GM19468 (cell line): ENCODE measurements around the gene ACD.

Experiments
- ATAC-seq: cut with Tn5 transposase; IDR thresholded peaks from one replicate; pipeline ENCODE4 v1.9.1; 2021; ENCODE audit warnings: mild to moderate bottlenecking, moderate library complexity, moderate number of reproducible peaks; ENCODE audit not compliant: unreplicated experiment; ENCODE audit errors: extremely low read depth

Gene ACD

DNA sequence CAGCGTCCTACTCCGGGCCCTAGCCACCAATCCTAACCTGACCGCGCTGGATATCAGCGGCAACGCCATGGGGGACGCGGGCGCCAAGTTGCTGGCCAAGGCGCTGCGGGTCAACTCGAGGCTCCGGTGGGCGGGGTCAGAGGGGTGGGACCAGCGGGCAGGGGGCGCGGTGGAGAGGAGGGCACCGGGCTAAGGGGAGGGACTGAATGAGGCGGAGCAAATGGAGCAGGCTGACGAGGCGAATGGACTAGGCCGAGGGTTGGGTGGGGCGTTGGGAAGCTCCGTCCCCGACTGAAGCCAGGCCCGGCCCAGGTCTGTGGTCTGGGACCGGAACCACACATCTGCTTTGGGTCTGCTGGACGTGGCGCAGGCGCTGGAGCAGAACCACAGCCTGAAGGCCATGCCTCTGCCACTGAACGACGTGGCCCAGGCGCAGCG, 10.5 kb downstream of the ACD start:
- no peak for ATAC-seq

DNA sequence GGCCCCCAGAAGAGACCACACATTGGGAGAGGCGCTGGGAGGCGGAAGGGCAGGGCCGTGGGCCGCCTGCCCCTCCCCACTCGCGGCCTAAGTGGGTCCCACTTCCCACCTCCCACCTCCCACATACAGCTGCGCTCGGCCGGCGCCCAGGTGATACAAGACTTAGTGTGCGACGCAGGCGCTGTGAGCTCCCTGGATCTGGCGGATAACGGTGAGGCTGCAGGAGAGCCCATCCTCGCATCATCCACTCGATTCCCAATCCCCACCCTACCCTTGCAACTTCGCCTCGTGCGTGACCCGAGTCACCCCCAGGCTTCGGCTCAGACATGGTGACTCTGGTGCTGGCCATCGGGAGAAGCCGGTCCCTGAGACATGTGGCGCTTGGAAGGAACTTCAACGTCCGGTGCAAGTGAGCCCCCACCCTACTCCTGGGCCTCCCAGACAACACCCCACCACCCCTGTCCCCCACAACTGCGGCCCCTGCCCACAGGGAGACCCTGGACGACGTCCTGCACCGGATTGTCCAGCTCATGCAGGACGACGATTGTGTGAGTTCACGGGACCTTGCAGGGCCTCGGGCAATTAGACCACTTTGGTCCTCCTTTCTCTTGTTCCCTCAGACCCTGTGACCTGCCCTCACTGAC, 11.2 kb downstream of the ACD start:
- ATAC-seq: no peak

DNA sequence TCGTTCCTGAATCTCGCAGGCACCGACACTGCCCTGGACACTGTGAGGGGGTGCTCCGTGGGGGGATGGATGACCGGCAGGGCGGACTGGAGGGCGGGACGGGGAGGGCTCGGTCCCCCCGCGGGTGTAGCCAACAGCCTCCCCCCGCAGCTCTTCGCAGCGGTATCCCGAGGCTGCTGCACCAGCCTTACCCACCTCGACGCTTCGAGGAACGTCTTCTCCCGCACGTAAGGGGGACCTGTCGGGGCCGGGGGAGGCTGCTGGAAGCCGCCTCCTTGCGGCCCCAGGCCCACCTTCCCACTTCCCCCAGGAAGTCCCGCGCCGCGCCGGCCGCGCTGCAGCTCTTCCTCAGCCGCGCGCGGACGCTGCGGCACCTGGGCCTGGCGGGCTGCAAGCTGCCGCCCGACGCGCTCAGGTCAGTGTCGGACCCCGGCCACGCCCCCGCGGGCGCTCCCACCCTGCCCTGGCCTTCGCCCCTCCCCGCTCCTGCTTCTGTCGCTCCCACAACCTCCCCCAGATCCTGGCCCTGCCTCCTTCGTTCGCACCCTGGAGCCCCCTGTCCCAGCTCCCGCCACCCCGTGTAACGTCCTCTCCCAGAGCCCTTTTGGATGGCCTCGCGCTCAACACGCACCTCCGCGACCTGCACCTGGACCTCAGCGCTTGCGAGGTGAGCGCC, 11.8 kb downstream of the ACD start:
- ATAC-seq: no peak

DNA sequence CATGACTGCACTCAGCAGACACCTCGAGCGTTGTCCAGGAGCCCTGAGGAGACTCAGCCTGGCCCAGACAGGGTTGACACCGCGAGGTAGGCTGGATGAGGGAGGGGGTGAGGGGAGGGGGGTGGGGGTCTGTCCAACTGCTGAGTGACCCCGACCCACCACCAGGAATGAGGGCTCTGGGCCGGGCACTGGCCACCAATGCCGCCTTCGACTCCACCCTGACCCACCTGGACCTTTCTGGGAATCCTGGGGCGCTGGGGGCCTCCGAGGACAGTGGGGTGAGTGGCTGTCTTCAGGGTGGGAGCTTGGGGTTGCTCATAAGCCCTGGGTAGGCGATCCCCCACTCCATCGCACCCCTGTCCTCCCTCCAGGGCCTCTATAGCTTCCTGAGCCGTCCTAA, 12.4 kb downstream of the ACD start:
- no peak for ATAC-seq

- ATAC-seq: no peak
Observed at GRCh38 chr16:67647111-67647651, 12.9 kb downstream of the ACD start.

DNA sequence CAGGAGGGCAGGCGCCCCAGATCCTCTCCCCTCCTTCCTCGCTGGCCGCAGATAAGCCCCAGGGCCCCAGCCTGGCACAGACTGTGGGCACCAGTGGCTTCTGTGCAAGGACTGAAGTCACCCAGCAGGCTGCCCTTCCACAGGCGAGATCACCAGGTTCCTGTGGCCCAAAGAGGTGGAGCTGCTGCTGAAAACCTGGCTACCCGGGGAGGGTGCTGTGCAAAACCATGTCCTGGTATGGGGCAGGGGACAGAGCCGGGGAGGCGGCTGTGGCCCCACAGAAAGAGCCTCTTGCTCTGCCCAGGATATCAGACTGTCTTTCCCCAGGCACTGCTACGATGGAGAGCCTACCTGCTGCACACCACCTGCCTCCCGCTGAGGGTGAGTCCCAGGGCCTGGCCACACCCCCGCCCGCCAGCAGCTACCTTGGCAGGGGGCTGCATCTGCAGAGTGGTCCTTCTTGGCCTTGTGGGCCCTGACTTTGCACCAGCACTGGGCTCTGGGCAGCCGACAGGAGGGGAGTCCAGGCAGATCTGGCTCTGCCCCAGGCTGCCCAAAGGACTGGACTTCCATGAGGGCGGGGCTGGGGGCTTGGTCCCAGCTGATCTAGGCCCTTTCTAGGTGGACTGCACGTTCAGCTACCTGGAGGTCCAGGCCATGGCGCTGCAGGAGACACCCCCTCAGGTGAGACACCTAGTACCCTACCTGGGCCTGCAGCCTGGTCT, 14.5 kb downstream of the ACD start:
- no peak for ATAC-seq

GRCh38 chr16:67644038-67644437, 16.0 kb downstream of the ACD start:
- ATAC-seq: no peak

- no peak for ATAC-seq
Observed at GRCh38 chr16:67641779-67642708, 18.0 kb downstream of the ACD start.

GRCh38 chr16:67637625-67638024, 22.4 kb downstream of the ACD start:
- no peak for ATAC-seq

- ATAC-seq: no peak
Observed at GRCh38 chr16:67636713-67637112, 23.3 kb downstream of the ACD start.

GRCh38 chr16:67632415-67633172, 27.5 kb downstream of the ACD start:
- ATAC-seq: no peak

- no peak for ATAC-seq
Observed at GRCh38 chr16:67628216-67628615, 31.8 kb downstream of the ACD start.

DNA sequence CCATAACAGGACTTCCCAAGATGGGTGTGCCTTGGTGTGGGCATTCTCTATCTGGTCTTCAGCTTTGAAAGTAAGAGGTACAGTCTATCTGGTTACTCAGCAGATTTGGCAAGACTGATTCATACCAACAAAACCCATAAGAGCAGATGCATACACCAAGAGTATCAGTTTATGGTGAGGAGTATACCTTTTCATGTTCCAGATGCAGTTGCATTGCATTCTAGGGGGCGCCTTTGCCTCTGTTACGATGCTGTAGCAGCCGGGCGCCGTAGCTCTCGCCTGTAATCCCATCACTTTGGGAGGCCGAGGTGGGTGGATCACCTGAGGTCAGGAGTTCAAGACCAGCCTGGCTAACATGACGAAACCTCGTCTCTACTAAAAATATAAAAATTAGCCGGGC, 46.3 kb downstream of the ACD start:
- ATAC-seq: no peak

- ATAC-seq: no peak
Observed at GRCh38 chr16:67608364-67608763, 51.7 kb downstream of the ACD start.
